Endothelial cell of hepatic sinusoid (primary cell): ENCODE measurements around the gene TIE1.

Source experiments
- in situ Hi-C: cut with HindIII; loops from 2 replicates; pipeline ENCODE4 v1.10.0; 2017; ENCODE audit warnings: low sequenced_read_pairs

The TIE1 gene

DNA sequence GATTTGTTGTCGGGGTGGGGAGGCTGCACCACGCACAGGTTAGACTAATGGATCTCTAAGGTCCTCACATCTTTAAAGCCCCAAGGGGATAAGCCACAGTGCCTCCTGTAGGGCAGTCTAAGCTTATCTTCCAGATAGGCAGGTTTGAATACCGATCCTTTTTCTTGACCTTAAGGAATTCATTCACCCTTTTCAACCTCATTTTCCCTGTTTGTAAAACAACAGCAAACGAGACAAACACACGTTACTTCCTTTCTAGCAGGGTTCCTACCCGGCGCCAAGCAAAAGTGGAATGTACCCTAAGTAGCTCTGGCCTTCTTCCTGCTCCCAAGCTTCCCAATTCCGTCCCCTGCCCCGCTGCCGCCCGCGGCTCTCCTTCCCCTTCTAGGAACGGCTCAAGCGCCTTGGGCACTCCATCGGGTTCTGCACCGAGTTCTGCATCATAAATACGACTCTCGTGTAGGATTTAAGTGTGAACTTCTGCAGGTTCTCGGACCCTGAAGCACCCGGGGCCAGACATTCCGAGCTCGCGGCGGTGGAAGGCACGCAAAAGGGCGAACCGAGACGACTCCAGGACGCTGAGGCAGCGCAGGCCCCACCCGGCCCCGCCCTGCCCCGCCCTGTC, 57.5 kb downstream of the TIE1 start:
- in situ Hi-C loops = no loop called here

DNA sequence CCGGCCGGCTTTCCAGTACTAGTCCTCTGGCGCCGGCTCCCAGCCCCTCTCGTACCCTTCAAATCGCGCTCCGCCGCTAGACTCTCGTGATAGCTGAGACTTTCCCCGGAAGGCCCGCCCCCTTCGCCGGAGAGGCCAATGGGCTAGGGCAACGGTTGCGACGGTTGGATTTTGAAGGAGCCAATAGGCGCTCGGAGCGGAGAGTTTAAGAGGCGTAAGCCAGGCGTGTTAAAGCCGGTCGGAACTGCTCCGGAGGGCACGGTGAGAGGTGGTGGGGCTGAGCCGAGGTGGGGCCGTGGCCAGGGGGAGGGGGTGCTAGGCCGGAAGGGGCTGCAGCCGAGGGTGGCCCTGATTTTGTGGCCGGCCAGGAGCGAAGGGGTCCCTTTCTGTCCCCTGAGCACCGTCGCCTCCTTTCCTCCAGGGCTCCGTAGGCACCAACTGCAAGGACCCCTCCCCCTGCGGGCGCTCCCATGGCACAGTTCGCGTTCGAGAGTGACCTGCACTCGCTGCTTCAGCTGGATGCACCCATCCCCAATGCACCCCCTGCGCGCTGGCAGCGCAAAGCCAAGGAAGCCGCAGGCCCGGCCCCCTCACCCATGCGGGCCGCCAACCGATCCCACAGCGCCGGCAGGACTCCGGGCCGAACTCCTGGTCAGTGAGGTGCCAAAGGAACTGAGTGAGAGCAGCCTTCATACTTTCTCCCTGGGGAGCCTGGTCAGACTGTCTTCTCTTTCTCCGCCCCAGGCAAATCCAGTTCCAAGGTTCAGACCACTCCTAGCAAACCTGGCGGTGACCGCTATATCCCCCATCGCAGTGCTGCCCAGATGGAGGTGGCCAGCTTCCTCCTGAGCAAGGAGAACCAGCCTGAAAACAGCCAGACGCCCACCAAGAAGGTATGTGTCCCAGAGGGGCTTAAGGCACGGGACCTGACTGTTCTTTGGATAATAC, 58.2 kb downstream of the TIE1 start, which contains the start of gene CDC20:
TSS of gene CDC20 (plus strand) at position 236 of the 948 bp plus-strand sequence. CDS start at position 471, 235 bp downstream.
- in situ Hi-C loops = no loop called here

DNA sequence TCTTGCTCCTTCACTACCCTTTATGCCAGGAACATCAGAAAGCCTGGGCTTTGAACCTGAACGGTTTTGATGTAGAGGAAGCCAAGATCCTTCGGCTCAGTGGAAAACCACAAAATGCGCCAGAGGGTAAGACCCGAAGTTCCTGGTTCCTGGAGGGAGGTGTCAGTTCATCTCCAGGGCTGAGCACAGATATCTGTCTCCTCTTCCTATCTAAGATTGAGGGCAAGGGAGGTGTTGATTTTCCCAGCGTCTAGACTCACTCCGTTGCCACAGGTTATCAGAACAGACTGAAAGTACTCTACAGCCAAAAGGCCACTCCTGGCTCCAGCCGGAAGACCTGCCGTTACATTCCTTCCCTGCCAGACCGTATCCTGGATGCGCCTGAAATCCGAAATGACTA, 58.9 kb downstream of the TIE1 start:
- in situ Hi-C loops = no loop called here

DNA sequence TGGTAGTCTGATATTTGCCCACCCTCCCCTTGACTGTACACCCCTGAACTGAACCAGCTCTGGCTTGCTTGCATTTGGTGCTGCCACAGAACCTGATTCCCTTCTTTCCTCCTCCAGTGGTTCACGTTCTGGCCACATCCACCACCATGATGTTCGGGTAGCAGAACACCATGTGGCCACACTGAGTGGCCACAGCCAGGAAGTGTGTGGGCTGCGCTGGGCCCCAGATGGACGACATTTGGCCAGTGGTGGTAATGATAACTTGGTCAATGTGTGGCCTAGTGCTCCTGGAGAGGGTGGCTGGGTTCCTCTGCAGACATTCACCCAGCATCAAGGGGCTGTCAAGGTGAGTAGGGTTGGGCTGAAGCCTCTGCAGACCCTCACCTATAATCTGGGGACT, 59.8 kb downstream of the TIE1 start:
- in situ Hi-C loops = no loop called here

DNA sequence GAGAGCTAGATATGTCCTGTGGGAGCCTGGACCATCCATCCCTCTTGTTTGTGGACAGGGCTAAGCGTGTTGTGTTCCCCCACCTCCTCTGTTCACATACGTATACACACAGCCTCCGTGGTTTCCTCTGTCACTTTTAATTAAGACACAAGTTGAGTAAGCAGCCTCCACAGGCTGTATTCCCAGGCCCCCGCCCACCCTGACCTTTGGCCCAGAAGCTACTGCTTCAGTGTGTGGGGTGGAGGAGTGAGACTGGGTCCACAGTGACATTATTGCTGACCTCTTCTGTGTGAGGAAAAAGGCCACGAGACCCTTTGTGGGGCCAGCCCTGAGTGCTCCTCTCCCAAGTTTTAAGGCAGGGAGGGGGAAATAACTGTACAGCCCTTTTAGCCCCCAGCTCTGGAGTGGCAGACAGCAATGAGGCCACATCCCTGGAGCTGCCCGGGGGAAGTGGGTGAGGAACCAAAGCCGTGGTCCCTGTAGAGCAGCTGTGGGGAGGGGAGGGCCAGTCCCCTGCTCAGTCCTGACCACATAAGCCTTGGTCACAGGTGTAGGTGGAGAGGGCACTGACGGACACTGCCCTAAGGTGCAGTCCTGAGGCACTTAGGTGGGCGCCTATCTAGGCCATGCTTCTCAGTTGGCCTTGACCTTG, 62.6 kb downstream of the TIE1 start:
- in situ Hi-C loops = no loop called here

DNA sequence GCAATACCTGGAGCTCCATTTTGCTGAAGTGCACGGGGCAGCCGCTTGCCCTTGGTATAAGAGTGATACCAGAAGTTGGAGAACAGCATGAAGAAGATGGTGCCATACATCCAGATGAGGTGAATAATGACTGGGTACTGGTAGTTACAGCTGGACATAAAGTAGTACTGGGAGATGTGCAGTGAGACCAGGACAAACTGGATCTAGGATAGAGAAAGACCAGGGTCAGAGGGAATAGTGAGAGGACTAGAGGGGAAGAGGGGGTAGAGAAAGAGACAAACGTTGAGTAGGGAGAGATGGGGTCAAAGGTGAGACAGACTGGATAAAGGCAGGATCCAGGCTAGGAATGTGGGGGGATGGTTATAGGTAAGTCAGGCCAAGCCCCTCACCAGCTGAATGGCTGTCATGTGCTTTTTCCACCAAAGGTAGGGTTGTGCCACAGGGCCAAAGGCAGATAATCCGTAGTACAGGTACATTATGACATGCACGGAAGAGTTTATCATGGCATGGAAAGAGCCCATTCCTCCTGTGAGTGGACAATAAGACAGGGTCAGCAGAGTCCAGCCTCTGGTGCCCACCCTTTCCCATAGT, 63.2 kb downstream of the TIE1 start:
- in situ Hi-C loops = no loop called here

DNA sequence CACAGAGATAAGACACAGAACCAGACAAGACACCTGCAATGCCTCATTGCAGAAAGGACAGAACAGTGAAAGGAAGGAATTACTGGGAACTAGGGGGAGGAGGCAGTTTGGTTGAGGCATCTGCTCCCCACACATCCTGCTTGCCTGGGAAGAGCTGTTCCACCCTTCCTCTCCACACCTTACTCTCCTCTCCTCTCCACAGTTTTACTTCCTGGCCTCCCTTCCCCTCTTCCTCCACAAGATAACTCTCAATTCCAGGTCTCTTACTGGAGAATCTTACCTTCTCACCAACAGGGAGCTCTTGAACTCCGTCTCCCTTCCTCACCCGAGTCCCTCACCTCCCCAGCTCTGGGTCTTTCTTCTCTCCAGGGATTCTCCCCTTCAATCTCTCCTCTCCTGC, 64.9 kb downstream of the TIE1 start:
- in situ Hi-C loops = no loop called here

DNA sequence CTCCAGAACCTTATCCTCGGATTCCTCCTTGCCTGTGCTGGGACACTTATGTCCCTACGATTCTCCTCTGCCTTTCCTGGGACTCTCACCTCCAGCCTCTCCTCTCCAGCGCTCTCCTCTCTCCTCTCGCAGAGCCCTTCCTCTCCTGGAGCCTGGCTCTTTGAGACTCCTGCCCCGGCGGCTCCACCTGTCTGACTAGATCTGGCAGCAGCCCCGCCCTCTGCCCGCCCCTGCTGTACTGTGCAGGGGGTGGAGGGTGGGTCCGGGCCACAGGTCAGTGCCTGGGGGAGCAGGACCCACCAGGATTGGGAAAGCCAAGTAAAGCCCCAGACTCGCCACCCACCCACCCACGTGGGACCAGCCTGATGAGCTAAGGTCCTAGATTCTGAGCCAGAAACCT, 65.4 kb downstream of the TIE1 start:
- in situ Hi-C loops = no loop called here

DNA sequence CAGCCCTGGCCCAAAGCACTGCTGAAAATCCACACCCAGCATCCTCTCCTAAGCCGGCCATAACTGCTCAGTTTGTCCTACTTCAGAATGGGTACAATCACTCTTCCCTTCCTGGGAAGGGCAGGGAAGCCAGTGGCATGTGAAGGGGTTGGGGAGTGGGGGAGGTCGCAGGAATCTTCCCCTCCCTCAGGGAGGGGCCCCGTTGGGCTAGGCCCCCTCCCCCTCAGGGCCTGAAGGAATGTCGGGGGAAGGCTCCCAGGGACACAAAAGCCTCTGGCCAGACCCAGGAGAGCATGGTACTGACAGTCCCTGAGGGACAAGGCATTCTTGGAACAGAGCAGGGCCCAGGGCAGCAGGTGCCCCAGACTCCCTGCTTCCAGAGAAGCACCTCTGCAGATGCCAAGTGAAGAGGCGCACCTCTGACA, 65.8 kb downstream of the TIE1 start:
- in situ Hi-C loops = no loop called here

DNA sequence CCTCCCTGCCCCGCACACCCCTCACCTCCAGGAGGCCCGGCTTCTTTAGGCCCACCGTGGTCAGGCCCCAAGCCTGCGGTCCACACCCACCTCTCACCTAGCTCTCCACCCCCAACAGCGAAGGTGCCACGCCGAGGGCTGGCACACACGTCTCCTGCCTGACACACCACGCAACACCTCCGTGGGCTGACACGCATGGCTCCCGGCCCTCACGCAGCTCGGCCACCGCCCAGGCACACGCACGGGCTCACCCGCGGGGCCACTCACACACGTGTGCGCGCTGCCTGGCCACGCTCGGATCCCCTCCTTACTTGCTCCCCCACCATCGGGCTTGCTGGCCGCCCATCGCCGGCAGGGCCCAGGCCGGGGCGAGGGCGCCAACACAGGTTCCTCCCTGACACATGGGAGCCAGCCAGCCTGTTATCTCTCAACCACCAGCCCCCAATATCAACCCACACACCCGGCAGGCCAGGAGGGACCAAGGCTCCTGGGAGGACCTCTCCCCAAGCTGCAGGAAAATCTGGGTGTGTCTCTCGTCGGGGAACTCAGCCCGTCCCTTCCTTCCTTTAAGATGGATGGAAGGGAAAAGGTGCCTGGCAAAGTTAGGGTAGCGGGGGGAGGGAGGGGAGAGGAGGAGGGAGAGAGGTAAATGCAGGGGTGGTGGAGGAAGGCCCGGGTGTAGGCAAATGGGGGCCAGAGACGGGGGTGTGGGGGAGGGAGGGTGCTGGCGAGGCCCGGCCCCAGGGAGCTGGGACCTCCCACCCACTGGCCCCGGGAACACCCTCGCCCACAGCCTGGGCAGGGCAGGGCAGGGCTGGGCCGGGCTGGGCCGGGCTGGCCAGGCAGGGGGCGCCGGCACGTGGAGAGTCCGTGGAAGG, 66.5 kb downstream of the TIE1 start:
- in situ Hi-C loops = no loop called here

DNA sequence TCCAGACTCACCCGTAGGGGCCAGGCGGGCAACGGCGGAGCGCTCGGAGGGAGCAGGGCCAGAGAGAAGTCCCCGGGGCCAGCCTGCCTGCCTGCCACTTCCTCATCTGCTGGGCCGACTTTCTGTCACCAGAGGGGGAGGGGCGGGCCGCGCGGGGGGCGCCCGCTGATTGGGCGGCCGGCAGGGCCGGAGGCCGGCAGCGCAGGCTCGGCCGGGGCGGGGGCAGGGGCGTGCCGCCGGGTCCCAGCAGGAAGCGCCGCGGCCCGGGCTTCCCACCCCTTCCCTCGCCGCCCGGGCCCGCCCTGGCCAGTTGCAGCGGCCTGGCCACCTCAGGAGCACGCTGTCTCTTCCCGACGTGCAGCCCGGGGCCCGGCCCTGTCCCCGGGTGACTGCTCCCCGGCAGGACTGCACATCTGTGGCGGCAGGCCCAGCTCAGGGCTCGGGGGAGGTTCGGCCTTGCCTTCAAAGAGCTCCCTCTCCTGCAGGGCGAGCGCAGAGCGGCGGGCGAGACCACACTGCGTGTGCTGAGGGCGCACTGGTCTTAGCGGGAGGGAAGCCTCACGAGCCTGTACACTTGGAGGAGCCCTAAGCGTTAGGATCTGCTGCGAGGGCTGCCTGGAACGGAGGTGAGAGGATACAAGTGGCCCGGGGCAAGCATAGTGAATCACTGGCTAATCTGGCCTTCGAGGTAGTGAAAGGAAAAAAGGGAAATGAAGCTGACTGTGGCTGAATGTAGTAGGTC, 67.3 kb downstream of the TIE1 start, which contains the start of gene ELOVL1:
TSS of gene ELOVL1 (minus strand) at position 108 of the 742 bp plus-strand sequence. CDS start 2,402 bp downstream, outside the sequence.
- in situ Hi-C loops = no loop called here

DNA sequence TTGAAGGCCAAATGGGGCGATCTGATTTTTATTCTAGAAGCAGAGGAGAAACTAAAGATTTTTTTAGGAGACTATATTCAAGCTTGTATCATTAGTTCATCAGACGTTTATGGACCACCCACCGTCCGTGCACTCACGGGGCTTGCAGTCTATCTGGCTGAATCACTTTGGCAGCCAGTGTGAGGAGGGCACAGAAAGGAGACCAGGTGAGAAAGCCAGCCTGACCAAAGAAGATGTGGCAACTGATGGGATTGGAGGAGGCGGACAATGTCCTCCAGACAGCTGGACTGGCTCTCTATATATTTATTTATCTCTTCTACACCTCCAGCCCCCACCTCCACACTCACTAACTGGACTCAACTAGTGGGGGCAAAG, 67.9 kb downstream of the TIE1 start:
- in situ Hi-C loops = no loop called here

DNA sequence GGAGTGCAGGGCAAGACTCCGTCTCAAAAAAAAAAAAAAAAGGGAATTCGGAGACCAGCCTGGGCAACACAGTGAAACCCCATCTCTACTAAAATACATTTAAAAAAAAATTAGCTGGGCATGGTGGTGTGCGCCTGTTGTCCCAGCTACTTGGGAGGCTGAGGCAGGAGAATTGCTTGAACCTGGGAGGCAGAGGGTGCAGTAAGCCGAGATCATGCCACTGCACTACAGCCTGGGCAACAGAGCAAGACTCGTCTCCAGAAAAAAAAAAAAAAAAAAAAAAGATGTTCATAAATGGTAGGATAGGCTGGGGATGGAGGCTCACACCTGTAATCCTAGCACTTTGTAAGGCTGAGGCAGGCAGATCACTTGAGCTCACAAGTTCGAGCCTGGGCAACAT, 69.0 kb downstream of the TIE1 start:
- in situ Hi-C loops = loop anchor here (5.0 kb wide), 1 partner anchor 67 kb away; the partner anchor contains the start of gene TIE1

DNA sequence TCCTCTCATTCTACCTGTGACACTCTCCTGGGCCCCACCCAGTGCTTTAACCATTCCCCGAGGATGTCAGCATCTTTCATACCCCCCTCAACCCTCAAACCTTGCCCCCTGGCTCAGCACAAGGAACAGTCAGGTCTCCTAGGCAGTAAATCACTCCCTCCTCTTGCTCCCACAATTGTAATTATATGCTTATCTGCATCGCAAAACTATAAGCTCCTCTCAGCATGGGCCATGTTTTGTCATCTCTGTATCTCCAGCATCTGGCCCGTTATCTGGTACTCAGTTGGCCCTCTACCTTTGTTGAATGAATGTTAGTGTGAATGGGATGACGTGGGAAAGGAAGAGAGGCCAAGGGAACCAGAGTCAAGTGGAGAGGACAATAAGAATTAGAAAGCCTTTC, 69.8 kb downstream of the TIE1 start:
- in situ Hi-C loops = loop anchor here (5.0 kb wide), 1 partner anchor 68 kb away; the partner anchor contains the start of gene TIE1

DNA sequence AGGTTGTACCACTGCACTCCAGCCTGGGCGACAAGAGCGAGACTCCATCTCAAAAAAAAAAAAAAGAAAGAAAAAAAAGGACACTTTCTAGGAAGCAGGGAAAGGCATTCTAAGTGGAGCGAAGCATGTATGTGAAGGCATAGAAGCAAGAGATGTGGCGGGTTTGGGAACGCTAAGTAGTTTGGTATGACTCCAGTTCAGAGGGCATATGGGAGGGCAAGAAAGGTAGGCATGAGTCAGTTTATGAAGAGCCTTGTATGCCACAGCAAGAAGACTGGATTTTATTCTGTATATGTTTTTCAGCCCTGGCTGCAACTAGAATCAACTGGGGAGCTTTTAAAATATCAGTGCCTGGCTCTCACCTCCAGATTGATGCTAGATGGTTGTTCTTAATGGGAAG, 71.4 kb downstream of the TIE1 start:
- in situ Hi-C loops = loop anchor here (5.0 kb wide), 1 partner anchor 70 kb away; the partner anchor contains the start of gene TIE1
